ENCODE data around the gene RAX. TPM values are rescaled to one million over a fixed set of nuclear protein-coding genes. Genes with fewer than 3 reads are reported as not detected.

The RAX gene
- total and polyA plus RNA-seq, 2 of the 8 experiments (the other 6 are each of a cell fraction or from before 2014, with no cell fraction given), result 0.12 to 0.52 TPM

DNA sequence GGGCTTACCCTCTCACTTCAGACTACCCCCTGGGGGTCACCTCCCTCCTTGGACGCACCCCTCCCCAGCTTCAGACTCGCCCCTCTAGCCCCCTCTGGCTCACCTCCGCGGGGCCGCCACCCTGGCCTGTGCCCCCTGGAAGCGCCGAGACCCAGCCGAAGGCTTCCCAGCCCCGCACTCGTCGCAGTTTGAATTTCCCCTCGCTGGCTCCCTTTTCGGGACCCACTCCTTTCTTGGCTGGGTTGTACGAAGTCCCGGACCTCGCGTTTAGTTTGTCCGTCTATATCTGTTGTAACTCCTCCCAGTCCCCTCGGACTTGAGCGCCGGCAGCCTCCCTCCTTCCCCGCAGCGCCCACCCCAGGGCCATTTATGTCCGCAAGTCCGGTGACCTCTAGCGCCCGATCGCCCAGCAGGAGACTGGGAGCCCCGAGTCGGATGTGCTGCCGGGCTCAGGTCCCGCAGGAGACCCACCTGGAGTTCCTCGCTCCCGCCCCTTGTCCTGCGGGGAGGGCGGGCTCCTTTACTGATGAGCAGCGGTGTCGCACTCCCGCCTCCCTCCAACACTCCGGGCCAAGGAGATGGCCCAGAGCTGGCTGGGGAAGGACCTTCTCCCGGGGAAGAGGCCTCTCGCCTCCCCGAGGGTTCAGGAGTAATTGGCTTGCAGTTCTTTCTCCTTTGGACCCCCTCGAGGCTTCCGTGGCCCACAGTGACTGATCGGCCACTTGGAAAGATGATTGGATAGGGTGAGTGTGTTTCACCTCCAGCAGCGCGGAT lies 692 bp upstream of the RAX start (continued):
- TF ChIP-seq, protein P1, sequence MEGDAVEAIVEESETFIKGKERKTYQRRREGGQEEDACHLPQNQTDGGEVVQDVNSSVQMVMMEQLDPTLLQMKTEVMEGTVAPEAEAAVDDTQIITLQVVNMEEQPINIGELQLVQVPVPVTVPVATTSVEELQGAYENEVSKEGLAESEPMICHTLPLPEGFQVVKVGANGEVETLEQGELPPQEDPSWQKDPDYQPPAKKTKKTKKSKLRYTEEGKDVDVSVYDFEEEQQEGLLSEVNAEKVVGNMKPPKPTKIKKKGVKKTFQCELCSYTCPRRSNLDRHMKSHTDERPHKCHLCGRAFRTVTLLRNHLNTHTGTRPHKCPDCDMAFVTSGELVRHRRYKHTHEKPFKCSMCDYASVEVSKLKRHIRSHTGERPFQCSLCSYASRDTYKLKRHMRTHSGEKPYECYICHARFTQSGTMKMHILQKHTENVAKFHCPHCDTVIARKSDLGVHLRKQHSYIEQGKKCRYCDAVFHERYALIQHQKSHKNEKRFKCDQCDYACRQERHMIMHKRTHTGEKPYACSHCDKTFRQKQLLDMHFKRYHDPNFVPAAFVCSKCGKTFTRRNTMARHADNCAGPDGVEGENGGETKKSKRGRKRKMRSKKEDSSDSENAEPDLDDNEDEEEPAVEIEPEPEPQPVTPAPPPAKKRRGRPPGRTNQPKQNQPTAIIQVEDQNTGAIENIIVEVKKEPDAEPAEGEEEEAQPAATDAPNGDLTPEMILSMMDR (IDR thresholded peaks at IDR 0.05; ENCODE audit: control extremely low read depth in 1 of 3, insufficient read depth in 1 of 3, low read depth in 1 of 3, low read length in 3 of 3), result no peak
- no peak for TF ChIP-seq POU5F1 (IDR thresholded peaks at IDR 0.05; ENCODE audit: low read depth, low read length)
- TF ChIP-seq BRCA1 (IDR thresholded peaks at IDR 0.05; ENCODE audit: low read depth, low read length), result no peak
- no peak for TF ChIP-seq RBBP5 (IDR thresholded peaks at IDR 0.05; ENCODE audit: borderline replicate concordance, low read depth, low read length)
- TF ChIP-seq, protein P2, sequence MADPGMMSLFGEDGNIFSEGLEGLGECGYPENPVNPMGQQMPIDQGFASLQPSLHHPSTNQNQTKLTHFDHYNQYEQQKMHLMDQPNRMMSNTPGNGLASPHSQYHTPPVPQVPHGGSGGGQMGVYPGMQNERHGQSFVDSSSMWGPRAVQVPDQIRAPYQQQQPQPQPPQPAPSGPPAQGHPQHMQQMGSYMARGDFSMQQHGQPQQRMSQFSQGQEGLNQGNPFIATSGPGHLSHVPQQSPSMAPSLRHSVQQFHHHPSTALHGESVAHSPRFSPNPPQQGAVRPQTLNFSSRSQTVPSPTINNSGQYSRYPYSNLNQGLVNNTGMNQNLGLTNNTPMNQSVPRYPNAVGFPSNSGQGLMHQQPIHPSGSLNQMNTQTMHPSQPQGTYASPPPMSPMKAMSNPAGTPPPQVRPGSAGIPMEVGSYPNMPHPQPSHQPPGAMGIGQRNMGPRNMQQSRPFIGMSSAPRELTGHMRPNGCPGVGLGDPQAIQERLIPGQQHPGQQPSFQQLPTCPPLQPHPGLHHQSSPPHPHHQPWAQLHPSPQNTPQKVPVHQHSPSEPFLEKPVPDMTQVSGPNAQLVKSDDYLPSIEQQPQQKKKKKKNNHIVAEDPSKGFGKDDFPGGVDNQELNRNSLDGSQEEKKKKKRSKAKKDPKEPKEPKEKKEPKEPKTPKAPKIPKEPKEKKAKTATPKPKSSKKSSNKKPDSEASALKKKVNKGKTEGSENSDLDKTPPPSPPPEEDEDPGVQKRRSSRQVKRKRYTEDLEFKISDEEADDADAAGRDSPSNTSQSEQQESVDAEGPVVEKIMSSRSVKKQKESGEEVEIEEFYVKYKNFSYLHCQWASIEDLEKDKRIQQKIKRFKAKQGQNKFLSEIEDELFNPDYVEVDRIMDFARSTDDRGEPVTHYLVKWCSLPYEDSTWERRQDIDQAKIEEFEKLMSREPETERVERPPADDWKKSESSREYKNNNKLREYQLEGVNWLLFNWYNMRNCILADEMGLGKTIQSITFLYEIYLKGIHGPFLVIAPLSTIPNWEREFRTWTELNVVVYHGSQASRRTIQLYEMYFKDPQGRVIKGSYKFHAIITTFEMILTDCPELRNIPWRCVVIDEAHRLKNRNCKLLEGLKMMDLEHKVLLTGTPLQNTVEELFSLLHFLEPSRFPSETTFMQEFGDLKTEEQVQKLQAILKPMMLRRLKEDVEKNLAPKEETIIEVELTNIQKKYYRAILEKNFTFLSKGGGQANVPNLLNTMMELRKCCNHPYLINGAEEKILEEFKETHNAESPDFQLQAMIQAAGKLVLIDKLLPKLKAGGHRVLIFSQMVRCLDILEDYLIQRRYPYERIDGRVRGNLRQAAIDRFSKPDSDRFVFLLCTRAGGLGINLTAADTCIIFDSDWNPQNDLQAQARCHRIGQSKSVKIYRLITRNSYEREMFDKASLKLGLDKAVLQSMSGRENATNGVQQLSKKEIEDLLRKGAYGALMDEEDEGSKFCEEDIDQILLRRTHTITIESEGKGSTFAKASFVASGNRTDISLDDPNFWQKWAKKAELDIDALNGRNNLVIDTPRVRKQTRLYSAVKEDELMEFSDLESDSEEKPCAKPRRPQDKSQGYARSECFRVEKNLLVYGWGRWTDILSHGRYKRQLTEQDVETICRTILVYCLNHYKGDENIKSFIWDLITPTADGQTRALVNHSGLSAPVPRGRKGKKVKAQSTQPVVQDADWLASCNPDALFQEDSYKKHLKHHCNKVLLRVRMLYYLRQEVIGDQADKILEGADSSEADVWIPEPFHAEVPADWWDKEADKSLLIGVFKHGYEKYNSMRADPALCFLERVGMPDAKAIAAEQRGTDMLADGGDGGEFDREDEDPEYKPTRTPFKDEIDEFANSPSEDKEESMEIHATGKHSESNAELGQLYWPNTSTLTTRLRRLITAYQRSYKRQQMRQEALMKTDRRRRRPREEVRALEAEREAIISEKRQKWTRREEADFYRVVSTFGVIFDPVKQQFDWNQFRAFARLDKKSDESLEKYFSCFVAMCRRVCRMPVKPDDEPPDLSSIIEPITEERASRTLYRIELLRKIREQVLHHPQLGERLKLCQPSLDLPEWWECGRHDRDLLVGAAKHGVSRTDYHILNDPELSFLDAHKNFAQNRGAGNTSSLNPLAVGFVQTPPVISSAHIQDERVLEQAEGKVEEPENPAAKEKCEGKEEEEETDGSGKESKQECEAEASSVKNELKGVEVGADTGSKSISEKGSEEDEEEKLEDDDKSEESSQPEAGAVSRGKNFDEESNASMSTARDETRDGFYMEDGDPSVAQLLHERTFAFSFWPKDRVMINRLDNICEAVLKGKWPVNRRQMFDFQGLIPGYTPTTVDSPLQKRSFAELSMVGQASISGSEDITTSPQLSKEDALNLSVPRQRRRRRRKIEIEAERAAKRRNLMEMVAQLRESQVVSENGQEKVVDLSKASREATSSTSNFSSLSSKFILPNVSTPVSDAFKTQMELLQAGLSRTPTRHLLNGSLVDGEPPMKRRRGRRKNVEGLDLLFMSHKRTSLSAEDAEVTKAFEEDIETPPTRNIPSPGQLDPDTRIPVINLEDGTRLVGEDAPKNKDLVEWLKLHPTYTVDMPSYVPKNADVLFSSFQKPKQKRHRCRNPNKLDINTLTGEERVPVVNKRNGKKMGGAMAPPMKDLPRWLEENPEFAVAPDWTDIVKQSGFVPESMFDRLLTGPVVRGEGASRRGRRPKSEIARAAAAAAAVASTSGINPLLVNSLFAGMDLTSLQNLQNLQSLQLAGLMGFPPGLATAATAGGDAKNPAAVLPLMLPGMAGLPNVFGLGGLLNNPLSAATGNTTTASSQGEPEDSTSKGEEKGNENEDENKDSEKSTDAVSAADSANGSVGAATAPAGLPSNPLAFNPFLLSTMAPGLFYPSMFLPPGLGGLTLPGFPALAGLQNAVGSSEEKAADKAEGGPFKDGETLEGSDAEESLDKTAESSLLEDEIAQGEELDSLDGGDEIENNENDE (IDR thresholded peaks at IDR 0.05; ENCODE audit: insufficient replicate concordance, low read length), result no peak
